PC-9 (cell line): ENCODE measurements around the gene TBL1XR1. TPM values are rescaled to one million over a fixed set of nuclear protein-coding genes. Genes with fewer than 3 reads are reported as not detected.

Source experiments
- BruUV-seq: library from RNA; stranded (reverse); fragments of 400-500 nt; replicated peaks from 2 replicates; lab custom pipeline; 2021; lab: Mats Ljungman, UMichigan
- CTCF ChIA-PET: fragments of 300-600 bp; sonication (Branson Sonifier 250); formaldehyde crosslinking; loops from one replicate; lab custom pipeline; 2022; ENCODE audit warnings: antibody characterized with exemption; lab: Charles Lee
- POLR2A ChIA-PET: fragments of 300-600 bp; sonication (Branson Sonifier 250); formaldehyde crosslinking; loops from one replicate; lab custom pipeline; 2022; ENCODE audit warnings: antibody characterized with exemption; ENCODE audit not compliant: unreplicated experiment; lab: Charles Lee
- DNase-seq, 2 experiments: peaks; one replicate each; pipeline versions ENCODE4 v3.0.0 to v3.0.0-alpha.2; 2015 to 2022; ENCODE audit warnings: mixed read lengths in 1 of 2
- H2AFZ ChIP-seq: fragments of 200-600 bp; sonication (generic); 2 replicates; pipeline ENCODE4 v1.8.1; 2017; ENCODE audit warnings: antibody characterized with exemption
- H3F3A ChIP-seq: fragments of 200-600 bp; sonication (generic); 2 replicates; pipeline ENCODE4 v1.8.1; 2017; ENCODE audit warnings: antibody characterized with exemption, mild to moderate bottlenecking, low read depth; ENCODE audit not compliant: insufficient read depth
- H3K27ac ChIP-seq: fragments of 200-600 bp; sonication (generic); 2 replicates; pipeline ENCODE4 v1.6.1; 2016; ENCODE audit warnings: mixed run types
- H3K27me3 ChIP-seq: fragments of 200-600 bp; sonication (generic); 2 replicates; pipeline ENCODE4 v1.6.1; 2016; ENCODE audit warnings: low read depth, mixed run types; ENCODE audit not compliant: insufficient read depth
- H3K36me3 ChIP-seq: fragments of 200-600 bp; sonication (generic); 2 replicates; pipeline ENCODE4 v1.6.1; 2016; ENCODE audit warnings: low read depth, mixed run types
- H3K4me1 ChIP-seq: fragments of 200-600 bp; sonication (generic); replicated peaks from 2 replicates; pipeline ENCODE4 v1.6.1; 2016; ENCODE audit warnings: mixed run types; ENCODE audit not compliant: insufficient read depth
- H3K4me2 ChIP-seq: fragments of 200-600 bp; sonication (generic); 2 replicates; pipeline ENCODE4 v1.6.1; 2017; ENCODE audit warnings: mixed run types
- H3K4me3 ChIP-seq: fragments of 200-600 bp; sonication (generic); 2 replicates; pipeline ENCODE4 v1.6.1; 2016; ENCODE audit warnings: mixed run types
- H3K79me2 ChIP-seq: fragments of 200-600 bp; sonication (generic); 2 replicates; pipeline ENCODE4 v1.6.1; 2017; ENCODE audit warnings: low read depth, mixed run types
- H3K9me2 ChIP-seq: fragments of 200-600 bp; sonication (generic); 2 replicates; pipeline ENCODE4 v1.8.1; 2017; ENCODE audit warnings: mild to moderate bottlenecking; ENCODE audit not compliant: insufficient read depth
- H3K9me3 ChIP-seq: fragments of 200-600 bp; sonication (generic); 2 replicates; pipeline ENCODE4 v1.8.1; 2016; ENCODE audit warnings: low read depth; ENCODE audit not compliant: insufficient read depth
- H4K20me1 ChIP-seq: fragments of 200-600 bp; sonication (generic); 2 replicates; pipeline ENCODE4 v1.8.1; 2017; ENCODE audit not compliant: insufficient read depth
- CTCF ChIP-seq: fragments of 200-600 bp; sonication (generic); conservative IDR thresholded peaks from 2 replicates; pipeline ENCODE4 v1.6.1; 2017; ENCODE audit warnings: mixed run types, antibody characterized with exemption, mild to moderate bottlenecking, moderate library complexity
- EZH2 ChIP-seq: fragments of 200-600 bp; sonication (generic); IDR thresholded peaks from 2 replicates; pipeline ENCODE4 v1.8.0; 2017; ENCODE audit warnings: antibody characterized with exemption, low read depth
- intact Hi-C: fragments of 100-400 bp; cut with micrococcal nuclease; formaldehyde crosslinking; loops from one replicate; pipeline ENCODE4 v1.10.0; 2022; ENCODE audit not compliant: unreplicated experiment
- total RNA-seq: library from RNA; stranded (reverse); gene quantifications from 2 replicates; pipeline ENCODE4 v1.2.3, GENCODE V29; 2021

The TBL1XR1 gene
- total RNA-seq, 1 experiment from 2014 or later: 243 TPM

- H3K79me2 ChIP-seq: no peaks in the 10 kb centered on the region
- no peak overlapping the region for H3K4me3 ChIP-seq
- no peak overlapping the region for H3K27ac ChIP-seq
- no peaks in the 10 kb centered on the region for H3F3A ChIP-seq
- H3K9me2 ChIP-seq: peaks cover 6% of the 10 kb centered on the region; the same call in 1 of the 2 replicates
- no peaks in the 10 kb centered on the region for H3K27me3 ChIP-seq
- POLR2A ChIA-PET: no interaction called here
- intact Hi-C loops: no loop called here
- no peaks in the 10 kb centered on the region for H3K4me1 ChIP-seq
- CTCF ChIA-PET: no interaction called here
- TF ChIP-seq EZH2: no peak
- no peak for TF ChIP-seq CTCF
- DNase-seq: no peak
- no peaks in the 10 kb centered on the region for H4K20me1 ChIP-seq
- H3K36me3 ChIP-seq: no peaks in the 10 kb centered on the region
- H3K4me2 ChIP-seq: no peak overlapping the region
- no peaks in the 10 kb centered on the region; the same call in 1 of the 2 replicates for H3K9me3 ChIP-seq
- no TSS peak for BruUV-seq
- no peak overlapping the region for H2AFZ ChIP-seq
Measured at GRCh38 chr3:176992978-176993377, 204.3 kb downstream of the TBL1XR1 start.

- BruUV-seq: no TSS peak
- Histone ChIP-seq H3K4me2 (no peak overlapping the region), H4K20me1 (no peaks in the 10 kb centered on the region), H3K9me2 (peaks cover 6% of the 10 kb centered on the region; the same call in 1 of the 2 replicates), H3K4me3 (no peak overlapping the region), H2AFZ (no peak overlapping the region), H3K4me1 (no peaks in the 10 kb centered on the region), H3K27me3 (no peaks in the 10 kb centered on the region), H3K9me3 (no peaks in the 10 kb centered on the region; the same call in 1 of the 2 replicates), H3K36me3 (no peaks in the 10 kb centered on the region), H3K27ac (no peak overlapping the region), H3F3A (no peaks in the 10 kb centered on the region), H3K79me2 (no peaks in the 10 kb centered on the region)
- no peak for DNase-seq
- ChIA-PET CTCF (no interaction called here), POLR2A (no interaction called here)
- TF ChIP-seq EZH2 (no peak), CTCF (no peak)
- intact Hi-C loops: no loop called here
Measured at GRCh38 chr3:176992565-176992964, 204.7 kb downstream of the TBL1XR1 start.

- Histone ChIP-seq H3K4me3 (no peak overlapping the region), H3K9me3 (no peaks in the 10 kb centered on the region; the same call in 1 of the 2 replicates), H3F3A (no peaks in the 10 kb centered on the region), H3K4me2 (no peak overlapping the region), H3K36me3 (no peaks in the 10 kb centered on the region), H4K20me1 (no peaks in the 10 kb centered on the region), H3K4me1 (no peaks in the 10 kb centered on the region), H3K79me2 (no peaks in the 10 kb centered on the region), H3K27ac (no peak overlapping the region), H2AFZ (no peak overlapping the region), H3K9me2 (no peaks in the 10 kb centered on the region), H3K27me3 (no peaks in the 10 kb centered on the region)
- POLR2A ChIA-PET: no interaction called here
- intact Hi-C loops: no loop called here
- no peak for DNase-seq
- CTCF ChIA-PET: no interaction called here
- no peak for TF ChIP-seq CTCF
- TF ChIP-seq EZH2: no peak
- BruUV-seq: no TSS peak
Measured at GRCh38 chr3:176988795-176989194, 208.5 kb downstream of the TBL1XR1 start.
